Measurements from ENCODE around the gene F7.

GRCh38 chr13:113117911-113118260 is 12.3 kb downstream of the F7 start:
- TF ChIP-seq EZH2 (IDR thresholded peaks at IDR 0.05; ENCODE audit: insufficient read depth, poor library complexity, severe bottlenecking) (no peak), EZH2phosphoT487 (IDR thresholded peaks at IDR 0.05; ENCODE audit: insufficient read depth, low read depth) (no peak)
